Measurements from ENCODE around the gene ULK1. TPM values are rescaled to one million over a fixed set of nuclear protein-coding genes. Genes with fewer than 3 reads are reported as not detected.

ULK1 gene
- total RNA-seq, 1 experiment from 2014 or later = 34.2 TPM

GRCh38 chr12:131904346-131904745 is 9.9 kb downstream of the ULK1 start:
- Histone ChIP-seq H3K9me2 (ENCODE audit: insufficient read depth) (no peaks in the 10 kb centered on the region), H3K36me3 (ENCODE audit: control insufficient read depth in 1 of 2, insufficient read depth in 2 of 2, low read length in 2 of 2) (no peaks in the 10 kb centered on the region; a peak in 1 of 4 replicates), H3K4me1 (ENCODE audit: control insufficient read depth in 1 of 2, insufficient read depth in 2 of 2, low read length in 2 of 2) (peaks cover 7 to 16% of the 10 kb centered on the region in 2 experiments; a peak in 3 of 4 replicates), H3K9ac (ENCODE audit: low read length) (no peak overlapping the region), H3K4me3 (replicated peaks in 1 of 2; ENCODE audit: low read depth in 1 of 2, low read length in 2 of 2) (no peak overlapping the region), H3K27me3 (ENCODE audit: insufficient read depth, low read length) (no peaks in the 10 kb centered on the region), H3K4me2 (ENCODE audit: low read length) (no peak overlapping the region), H3K9me3 (ENCODE audit: control insufficient read depth in 1 of 2, insufficient read depth in 1 of 2, low read depth in 1 of 2, low read length in 2 of 2) (no peaks in the 10 kb centered on the region), H2AFZ (ENCODE audit: low read depth, low read length, poor library complexity, severe bottlenecking) (no peak overlapping the region), H3K27ac (ENCODE audit: low read depth, low read length) (no peak overlapping the region), H4K20me1 (ENCODE audit: insufficient read depth) (no peaks in the 10 kb centered on the region), H3K79me2 (ENCODE audit: insufficient read depth, low read length) (no peaks in the 10 kb centered on the region)
- DNase-seq (ENCODE audit: low read depth, low spot score) (no peak), ATAC-seq (no peak)
- no peak for TF ChIP-seq SIN3A (IDR thresholded peaks at IDR 0.05; ENCODE audit: low read depth)
- TF ChIP-seq TCF7L2 (IDR thresholded peaks at IDR 0.05; ENCODE audit: borderline replicate concordance, extremely low read depth, insufficient read depth, insufficient read length) = no peak
- TF ChIP-seq CTCF (IDR thresholded peaks at IDR 0.05 in 2 of 3, conservative IDR thresholded peaks at IDR 0.05 in 1 of 3; ENCODE audit: borderline replicate concordance in 1 of 3, insufficient read depth in 1 of 3, low read depth in 2 of 3, low read length in 2 of 3) = no peak
- no peak for TF ChIP-seq SRF (IDR thresholded peaks at IDR 0.05; ENCODE audit: low read depth)
- TF ChIP-seq RAD21 (IDR thresholded peaks at IDR 0.05; ENCODE audit: low read depth) = no peak
- TF ChIP-seq FOSL1 (IDR thresholded peaks at IDR 0.05; ENCODE audit: low read depth) = no peak
- TF ChIP-seq YY1 (IDR thresholded peaks at IDR 0.05; ENCODE audit: extremely low read depth, insufficient replicate concordance, low read depth, low read length) = no peak
- TF ChIP-seq ZBTB33 (IDR thresholded peaks at IDR 0.05; ENCODE audit: extremely low read depth, insufficient replicate concordance, low read length) = no peak
- no peak for TF ChIP-seq SP1 (IDR thresholded peaks at IDR 0.05; ENCODE audit: low read depth)
- TF ChIP-seq POLR2A (IDR thresholded peaks at IDR 0.05; ENCODE audit: borderline replicate concordance, extremely low read depth, insufficient read depth, insufficient read length) = no peak
- no peak for TF ChIP-seq EZH2 (IDR thresholded peaks at IDR 0.05)
- TF ChIP-seq JUND (IDR thresholded peaks at IDR 0.05) = no peak
- CTCF ChIA-PET = no interaction called here
- intact Hi-C loops (cut with micrococcal nuclease) = no loop called here
- RAD21 ChIA-PET (ENCODE audit: low non-redundant PET in 1 of 2, low total read pairs in 2 of 2, uncharacterized antibody in 2 of 2, unreplicated experiment in 2 of 2) = no interaction called here
- POLR2A ChIA-PET = no interaction called here
- no TSS peak for BruUV-seq (replicated peaks)

Measured in HCT116 (cell line).